BLaER1 treated with 17β-estradiol and CSF1 and Interleukin-3, amounts not matched to agents 10 nM and 100 nM (cell line): ENCODE measurements around the gene TRPC4.

Source experiments
- H3K27ac ChIP-seq, 11 experiments: shearing (Covaris generic); formaldehyde crosslinking; 2 replicates each; pipeline ENCODE4 v1.8.1; 2022
- H3K27me3 ChIP-seq, 11 experiments: shearing (Covaris generic); formaldehyde crosslinking; 2 replicates each; pipeline ENCODE4 v1.8.1; 2022
- H3K36me3 ChIP-seq, 11 experiments: shearing (Covaris generic); formaldehyde crosslinking; 2 replicates each; pipeline ENCODE4 v1.8.1; 2022
- H3K4me1 ChIP-seq, 10 experiments: shearing (Covaris generic); formaldehyde crosslinking; 2 replicates each; pipeline ENCODE4 v1.8.1; 2022
- H3K4me2 ChIP-seq, 11 experiments: shearing (Covaris generic); formaldehyde crosslinking; 2 replicates each; pipeline ENCODE4 v1.8.1; 2022
- H3K4me3 ChIP-seq, 10 experiments: shearing (Covaris generic); formaldehyde crosslinking; 2 replicates each; pipeline ENCODE4 v1.8.1; 2022
- H3K9ac ChIP-seq, 11 experiments: shearing (Covaris generic); formaldehyde crosslinking; 2 replicates each; pipeline ENCODE4 v1.8.1; 2022
- H3K9me3 ChIP-seq, 11 experiments: shearing (Covaris generic); formaldehyde crosslinking; replicated peaks in 1 of 11; 2 replicates each; pipeline ENCODE4 v1.8.1; 2022
- H4K20me1 ChIP-seq, 11 experiments: shearing (Covaris generic); formaldehyde crosslinking; 2 replicates each; pipeline ENCODE4 v1.8.1; 2022
- Cebpa-rat ChIP-seq, 11 experiments: shearing (Covaris generic); IDR thresholded peaks; 2 replicates each; pipeline ENCODE4 v1.8.1; 2022

TRPC4 gene

GRCh38 chr13:37869756-37870488 lies at the start of gene TRPC4:
Gene TRPC4 (minus strand): TSS chr13:37869772. CDS start chr13:37783333, 86,439 bp downstream.
- H3K4me1 ChIP-seq: no peaks in the 10 kb centered on the region
- no peak within 1 kb of the TSS for H3K4me3 ChIP-seq
- peaks cover 6 to 26% (median 16%) of the 10 kb centered on the region in 11 experiments; a peak in 20 of 22 replicates for H3K9me3 ChIP-seq
- no peak for TF ChIP-seq Cebpa-rat (IDR thresholded peaks at IDR 0.05)
- H3K36me3 ChIP-seq: no peaks in the 10 kb centered on the region
- H3K27me3 ChIP-seq: no peaks in the 10 kb centered on the region
- H3K9ac ChIP-seq: no peak within 1 kb of the TSS
- H3K27ac ChIP-seq: no peak within 1 kb of the TSS
- H3K4me2 ChIP-seq: no peak within 1 kb of the TSS
- H4K20me1 ChIP-seq: no peaks in the 10 kb centered on the region

DNA sequence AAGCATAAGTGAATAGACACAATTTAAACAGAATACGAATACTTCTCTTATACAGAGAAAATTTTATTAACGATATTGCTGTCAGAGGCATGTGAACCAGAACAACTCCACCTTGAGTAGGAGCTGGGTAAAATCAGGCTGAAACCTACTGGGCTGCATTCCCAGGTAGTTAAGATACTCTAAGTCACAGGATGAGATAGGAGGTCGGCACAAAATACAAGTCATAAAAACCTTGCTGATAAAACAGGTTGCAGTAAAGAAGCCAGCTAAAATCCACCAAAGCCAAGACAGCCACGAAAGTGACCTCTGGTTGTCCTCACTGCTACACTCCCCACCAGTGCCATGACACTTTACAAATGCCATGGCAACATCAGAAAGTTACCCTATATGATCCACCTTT lies 49.2 kb upstream of the TRPC4 start:
- Histone ChIP-seq H3K36me3 (peaks cover 0 to 6% (median 0%) of the 10 kb centered on the region in 11 experiments; a peak in 1 of 22 replicates), H3K9me3 (peaks cover 13 to 34% (median 28%) of the 10 kb centered on the region in 11 experiments), H3K4me2 (no peak overlapping the region), H3K27me3 (no peaks in the 10 kb centered on the region), H3K9ac (no peak overlapping the region), H3K4me3 (no peak overlapping the region), H3K27ac (no peak overlapping the region), H4K20me1 (no peaks in the 10 kb centered on the region), H3K4me1 (peaks cover 4 to 14% (median 8%) of the 10 kb centered on the region in 10 experiments; a peak in 14 of 20 replicates)
- no peak for TF ChIP-seq Cebpa-rat (IDR thresholded peaks at IDR 0.05)

- Histone ChIP-seq H3K9me3 (peaks cover 13 to 35% (median 28%) of the 10 kb centered on the region in 11 experiments), H3K27me3 (no peaks in the 10 kb centered on the region), H4K20me1 (no peaks in the 10 kb centered on the region), H3K4me2 (peak overlapping the region in 3 of 11 experiments; percentile 12 to 46 (median 23); a peak in 3 of 22 replicates), H3K27ac (no peak overlapping the region), H3K36me3 (peaks cover 0 to 6% (median 0%) of the 10 kb centered on the region in 11 experiments; a peak in 1 of 22 replicates), H3K4me1 (peaks cover 4 to 13% (median 8%) of the 10 kb centered on the region in 10 experiments; a peak in 14 of 20 replicates), H3K9ac (no peak overlapping the region), H3K4me3 (no peak overlapping the region)
- TF ChIP-seq Cebpa-rat (IDR thresholded peaks at IDR 0.05): no peak
Measured at GRCh38 chr13:37918116-37918714, 48.6 kb upstream of the TRPC4 start.

DNA sequence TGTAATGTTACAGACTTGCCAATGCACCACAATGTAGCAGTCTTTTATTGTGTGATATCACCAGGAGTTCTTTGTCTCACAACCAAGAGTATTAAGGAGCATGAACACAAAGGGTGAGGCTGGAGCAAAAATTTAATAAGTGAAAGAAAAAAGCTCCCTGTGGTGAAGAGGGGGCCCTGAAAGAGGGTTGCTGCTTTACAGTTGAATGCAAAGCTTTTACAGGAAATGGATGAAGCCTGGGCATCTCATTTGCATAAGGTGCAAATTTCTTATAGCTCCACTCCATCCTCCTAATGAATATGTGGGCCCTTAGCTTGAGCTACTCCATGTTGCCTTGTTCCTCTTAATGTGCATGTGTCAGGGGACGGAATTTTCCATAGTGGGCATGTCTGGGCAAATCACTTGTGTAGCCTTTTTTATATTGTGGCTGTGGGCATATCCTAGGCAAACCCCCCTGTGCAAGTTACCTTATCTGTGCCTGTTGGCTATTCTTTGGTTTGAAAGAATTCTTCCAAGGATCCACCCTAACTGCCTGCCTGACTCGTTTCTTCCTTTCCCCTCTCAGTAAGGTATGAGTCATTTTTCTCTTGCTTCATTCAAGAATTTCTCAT lies 45.3 kb upstream of the TRPC4 start:
- Histone ChIP-seq H3K9ac (no peak overlapping the region), H3K4me3 (no peak overlapping the region), H4K20me1 (no peaks in the 10 kb centered on the region), H3K4me1 (peaks cover 4 to 11% (median 6%) of the 10 kb centered on the region in 10 experiments; a peak in 14 of 20 replicates), H3K27me3 (no peaks in the 10 kb centered on the region), H3K4me2 (peak overlapping the region in 1 of 11 experiments; percentile 3; a peak in 1 of 22 replicates), H3K9me3 (peaks cover 13 to 52% (median 32%) of the 10 kb centered on the region in 11 experiments), H3K27ac (no peak overlapping the region), H3K36me3 (peaks cover 0 to 6% (median 0%) of the 10 kb centered on the region in 11 experiments; a peak in 1 of 22 replicates)
- no peak for TF ChIP-seq Cebpa-rat (IDR thresholded peaks at IDR 0.05)

DNA sequence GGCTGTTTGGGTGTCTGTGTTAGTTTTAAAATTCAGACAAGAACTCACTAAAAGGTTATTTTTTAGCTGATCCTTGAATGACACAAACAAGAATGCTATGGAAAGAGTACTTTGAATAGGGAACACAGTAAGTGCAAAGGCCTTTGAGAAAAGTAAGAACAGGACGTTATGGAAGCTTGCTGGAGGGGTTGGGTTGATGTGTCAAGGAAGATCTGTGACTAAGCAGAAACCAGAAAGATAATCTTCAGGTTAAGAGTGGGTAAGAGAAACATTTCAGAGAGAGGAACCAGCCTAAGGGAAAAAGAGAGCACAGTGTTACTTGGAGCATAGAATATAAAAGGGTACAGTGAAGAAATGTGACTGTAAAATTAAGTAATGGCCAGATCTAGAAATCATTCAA lies 41.2 kb upstream of the TRPC4 start:
- Histone ChIP-seq H3K4me1 (peaks cover 6 to 24% (median 12%) of the 10 kb centered on the region in 10 experiments; a peak in 19 of 20 replicates), H3K9me3 (peaks cover 8 to 40% (median 22%) of the 10 kb centered on the region in 11 experiments), H3K9ac (no peak overlapping the region), H3K27me3 (no peaks in the 10 kb centered on the region), H4K20me1 (no peaks in the 10 kb centered on the region), H3K36me3 (peaks cover 0 to 6% (median 0%) of the 10 kb centered on the region in 11 experiments; a peak in 1 of 22 replicates), H3K27ac (no peak overlapping the region), H3K4me3 (no peak overlapping the region), H3K4me2 (no peak overlapping the region)
- TF ChIP-seq Cebpa-rat (IDR thresholded peaks at IDR 0.05): no peak

GRCh38 chr13:37906880-37907279 lies 37.3 kb upstream of the TRPC4 start:
- Histone ChIP-seq H4K20me1 (no peaks in the 10 kb centered on the region), H3K36me3 (no peaks in the 10 kb centered on the region; a peak in 1 of 22 replicates), H3K4me1 (peaks cover 7 to 34% (median 20%) of the 10 kb centered on the region in 10 experiments; a peak in 19 of 20 replicates), H3K4me2 (peak overlapping the region in 7 of 11 experiments; percentile 40 to 61 (median 56); a peak in 10 of 22 replicates), H3K9ac (no peak overlapping the region), H3K4me3 (no peak overlapping the region), H3K9me3 (peaks cover 0 to 37% (median 10%) of the 10 kb centered on the region in 11 experiments; a peak in 12 of 22 replicates), H3K27ac (peak overlapping the region in 3 of 11 experiments; percentile 0 to 53 (median 46); a peak in 2 of 22 replicates), H3K27me3 (no peaks in the 10 kb centered on the region)
- no peak for TF ChIP-seq Cebpa-rat (IDR thresholded peaks at IDR 0.05)

GRCh38 chr13:37905736-37906135 lies 36.2 kb upstream of the TRPC4 start:
- H3K4me3 ChIP-seq: no peak overlapping the region; a peak in 1 of 20 replicates
- TF ChIP-seq Cebpa-rat (IDR thresholded peaks at IDR 0.05): no peak
- H3K4me1 ChIP-seq: peaks cover 7 to 34% (median 20%) of the 10 kb centered on the region in 10 experiments; a peak in 19 of 20 replicates
- H3K27ac ChIP-seq: peak overlapping the region in 4 of 11 experiments; percentile 32 to 53 (median 46); a peak in 7 of 22 replicates
- H3K4me2 ChIP-seq: peak overlapping the region; percentile 24 to 61 (median 49); a peak in 20 of 22 replicates
- H3K27me3 ChIP-seq: no peaks in the 10 kb centered on the region
- no peaks in the 10 kb centered on the region for H4K20me1 ChIP-seq
- no peak overlapping the region for H3K9ac ChIP-seq
- H3K36me3 ChIP-seq: no peaks in the 10 kb centered on the region; a peak in 1 of 22 replicates
- peaks cover 0 to 32% (median 8%) of the 10 kb centered on the region in 11 experiments; a peak in 11 of 22 replicates for H3K9me3 ChIP-seq

DNA sequence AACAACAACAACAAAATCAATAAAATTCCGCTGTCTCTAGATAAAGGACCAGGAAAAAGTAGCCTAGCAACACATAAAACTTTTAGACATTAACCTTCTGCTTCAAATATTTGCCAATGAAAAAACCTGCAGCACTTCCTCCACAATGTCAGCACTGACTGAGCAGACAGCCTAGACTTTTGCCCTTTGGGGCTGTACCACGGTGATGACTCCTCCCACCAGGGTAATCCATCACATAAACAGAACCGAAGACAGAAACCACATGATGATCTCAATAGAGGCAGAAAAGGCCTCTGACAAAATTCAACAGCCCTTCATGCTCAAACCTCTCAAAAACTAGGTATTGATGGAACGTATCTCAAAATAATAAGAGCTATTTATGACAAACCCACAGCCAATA lies 30.2 kb upstream of the TRPC4 start:
- H3K9ac ChIP-seq: no peak overlapping the region
- no peak overlapping the region for H3K27ac ChIP-seq
- H3K9me3 ChIP-seq: peaks cover 0 to 29% (median 8%) of the 10 kb centered on the region in 11 experiments; a peak in 10 of 22 replicates
- H3K4me2 ChIP-seq: peak overlapping the region in 1 of 11 experiments; percentile 11; a peak in 1 of 22 replicates
- no peak overlapping the region for H3K4me3 ChIP-seq
- no peaks in the 10 kb centered on the region for H3K27me3 ChIP-seq
- peaks cover 0 to 9% (median 0%) of the 10 kb centered on the region in 10 experiments; a peak in 2 of 20 replicates for H3K4me1 ChIP-seq
- no peak for TF ChIP-seq Cebpa-rat (IDR thresholded peaks at IDR 0.05)
- H4K20me1 ChIP-seq: no peaks in the 10 kb centered on the region
- no peaks in the 10 kb centered on the region; a peak in 1 of 22 replicates for H3K36me3 ChIP-seq
